ENCODE measurements around the gene TMEM39A. TPM values are rescaled to one million over a fixed set of nuclear protein-coding genes. Genes with fewer than 3 reads are reported as not detected.

Gene TMEM39A
- total and polyA plus RNA-seq, 4 donors, result 4.7 to 69.2 (median 17.5) TPM

DNA sequence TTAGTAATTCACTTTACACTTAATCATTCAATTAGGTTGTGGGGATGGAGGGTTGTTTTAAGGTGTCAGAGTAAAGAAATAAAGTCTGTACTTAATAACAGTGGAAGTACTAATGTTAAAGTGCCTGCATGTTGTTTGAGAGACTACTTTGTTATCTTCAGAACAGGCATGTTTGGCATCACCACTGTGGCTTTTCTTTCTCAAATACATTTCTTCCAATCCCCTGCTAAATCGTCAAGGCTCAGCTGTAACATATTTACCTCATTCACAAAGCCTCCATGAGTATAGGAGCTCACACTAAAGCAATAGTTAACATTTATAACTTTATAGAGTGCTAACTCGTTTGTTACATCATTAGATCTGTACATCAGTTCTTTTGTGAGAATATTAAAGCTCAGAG, 37.5 kb upstream of the TMEM39A start:
- WGBS, result 57% methylated on average over 2 of the region's 2 CpGs
- Histone ChIP-seq H3K9me3 (ENCODE audit: control insufficient read depth in 4 of 4, low read length in 3 of 4) (no peaks in the 10 kb centered on the region), H3K27me3 (ENCODE audit: control insufficient read depth in 4 of 4, insufficient read depth in 4 of 4, low read length in 3 of 4) (no peaks in the 10 kb centered on the region), H3K9ac (ENCODE audit: low read depth in 1 of 2, low read length in 2 of 2) (no peak overlapping the region), H3K4me1 (ENCODE audit: control insufficient read depth in 4 of 4, insufficient read depth in 4 of 4, low read length in 3 of 4) (peaks cover 2 to 34% (median 22%) of the 10 kb centered on the region in 4 donors), H3K27ac (ENCODE audit: low read depth in 1 of 2, low read length in 2 of 2) (no peak overlapping the region), H3K36me3 (ENCODE audit: control insufficient read depth in 4 of 4, insufficient read depth in 3 of 4, low read depth in 1 of 4, low read length in 3 of 4) (peaks cover 4 to 18% (median 6%) of the 10 kb centered on the region in 4 donors), H3K4me3 (ENCODE audit: low read depth in 1 of 3, low read length in 3 of 3) (no peak overlapping the region)
- TF ChIP-seq TAF1 (conservative IDR thresholded peaks at IDR 0.05), result no peak
- TF ChIP-seq YY1 (IDR thresholded peaks at IDR 0.05), result no peak
- no peak for DNase-seq (ENCODE audit: low spot score)

DNA sequence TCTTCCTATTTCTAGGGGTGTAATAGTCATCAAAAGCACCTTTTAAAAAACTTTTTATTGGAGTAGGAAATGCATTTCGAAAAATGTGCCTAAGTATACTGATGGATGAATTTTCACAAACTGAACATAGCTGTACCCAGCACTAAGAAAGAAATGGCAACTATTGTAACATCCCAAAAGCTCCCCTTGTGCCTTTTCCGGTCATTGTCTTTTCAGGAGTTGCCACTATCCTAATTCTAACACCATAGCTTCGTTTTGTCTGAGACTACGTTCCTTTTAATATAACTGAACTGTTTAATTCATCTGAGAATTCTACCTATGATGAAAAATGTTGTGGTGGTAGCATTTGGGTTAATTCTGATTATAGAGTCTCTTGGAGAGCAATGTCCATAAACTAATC, 36.9 kb upstream of the TMEM39A start:
- peaks cover 2 to 34% (median 22%) of the 10 kb centered on the region in 4 donors for H3K4me1 ChIP-seq (ENCODE audit: control insufficient read depth in 4 of 4, insufficient read depth in 4 of 4, low read length in 3 of 4)
- H3K9me3 ChIP-seq (ENCODE audit: control insufficient read depth in 4 of 4, low read length in 3 of 4), result no peaks in the 10 kb centered on the region
- 89% methylated on average over 4 of the region's 4 CpGs for WGBS
- no peak overlapping the region for H3K9ac ChIP-seq (ENCODE audit: low read depth in 1 of 2, low read length in 2 of 2)
- H3K27ac ChIP-seq (ENCODE audit: low read depth in 1 of 2, low read length in 2 of 2), result no peak overlapping the region
- no peak for DNase-seq (ENCODE audit: low spot score)
- no peak overlapping the region for H3K4me3 ChIP-seq (ENCODE audit: low read depth in 1 of 3, low read length in 3 of 3)
- no peaks in the 10 kb centered on the region for H3K27me3 ChIP-seq (ENCODE audit: control insufficient read depth in 4 of 4, insufficient read depth in 4 of 4, low read length in 3 of 4)
- TF ChIP-seq JUND (IDR thresholded peaks at IDR 0.05) (no peak), HNF4G (IDR thresholded peaks at IDR 0.05) (no peak), MAX (IDR thresholded peaks at IDR 0.05) (no peak), FOXA1 (IDR thresholded peaks at IDR 0.05) (no peak), EGR1 (IDR thresholded peaks at IDR 0.05; ENCODE audit: low read depth in 2 of 2) (no peak)
- TF ChIP-seq, protein P1, sequence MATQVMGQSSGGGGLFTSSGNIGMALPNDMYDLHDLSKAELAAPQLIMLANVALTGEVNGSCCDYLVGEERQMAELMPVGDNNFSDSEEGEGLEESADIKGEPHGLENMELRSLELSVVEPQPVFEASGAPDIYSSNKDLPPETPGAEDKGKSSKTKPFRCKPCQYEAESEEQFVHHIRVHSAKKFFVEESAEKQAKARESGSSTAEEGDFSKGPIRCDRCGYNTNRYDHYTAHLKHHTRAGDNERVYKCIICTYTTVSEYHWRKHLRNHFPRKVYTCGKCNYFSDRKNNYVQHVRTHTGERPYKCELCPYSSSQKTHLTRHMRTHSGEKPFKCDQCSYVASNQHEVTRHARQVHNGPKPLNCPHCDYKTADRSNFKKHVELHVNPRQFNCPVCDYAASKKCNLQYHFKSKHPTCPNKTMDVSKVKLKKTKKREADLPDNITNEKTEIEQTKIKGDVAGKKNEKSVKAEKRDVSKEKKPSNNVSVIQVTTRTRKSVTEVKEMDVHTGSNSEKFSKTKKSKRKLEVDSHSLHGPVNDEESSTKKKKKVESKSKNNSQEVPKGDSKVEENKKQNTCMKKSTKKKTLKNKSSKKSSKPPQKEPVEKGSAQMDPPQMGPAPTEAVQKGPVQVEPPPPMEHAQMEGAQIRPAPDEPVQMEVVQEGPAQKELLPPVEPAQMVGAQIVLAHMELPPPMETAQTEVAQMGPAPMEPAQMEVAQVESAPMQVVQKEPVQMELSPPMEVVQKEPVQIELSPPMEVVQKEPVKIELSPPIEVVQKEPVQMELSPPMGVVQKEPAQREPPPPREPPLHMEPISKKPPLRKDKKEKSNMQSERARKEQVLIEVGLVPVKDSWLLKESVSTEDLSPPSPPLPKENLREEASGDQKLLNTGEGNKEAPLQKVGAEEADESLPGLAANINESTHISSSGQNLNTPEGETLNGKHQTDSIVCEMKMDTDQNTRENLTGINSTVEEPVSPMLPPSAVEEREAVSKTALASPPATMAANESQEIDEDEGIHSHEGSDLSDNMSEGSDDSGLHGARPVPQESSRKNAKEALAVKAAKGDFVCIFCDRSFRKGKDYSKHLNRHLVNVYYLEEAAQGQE (IDR thresholded peaks at IDR 0.05), result no peak
- TF ChIP-seq, protein P2, sequence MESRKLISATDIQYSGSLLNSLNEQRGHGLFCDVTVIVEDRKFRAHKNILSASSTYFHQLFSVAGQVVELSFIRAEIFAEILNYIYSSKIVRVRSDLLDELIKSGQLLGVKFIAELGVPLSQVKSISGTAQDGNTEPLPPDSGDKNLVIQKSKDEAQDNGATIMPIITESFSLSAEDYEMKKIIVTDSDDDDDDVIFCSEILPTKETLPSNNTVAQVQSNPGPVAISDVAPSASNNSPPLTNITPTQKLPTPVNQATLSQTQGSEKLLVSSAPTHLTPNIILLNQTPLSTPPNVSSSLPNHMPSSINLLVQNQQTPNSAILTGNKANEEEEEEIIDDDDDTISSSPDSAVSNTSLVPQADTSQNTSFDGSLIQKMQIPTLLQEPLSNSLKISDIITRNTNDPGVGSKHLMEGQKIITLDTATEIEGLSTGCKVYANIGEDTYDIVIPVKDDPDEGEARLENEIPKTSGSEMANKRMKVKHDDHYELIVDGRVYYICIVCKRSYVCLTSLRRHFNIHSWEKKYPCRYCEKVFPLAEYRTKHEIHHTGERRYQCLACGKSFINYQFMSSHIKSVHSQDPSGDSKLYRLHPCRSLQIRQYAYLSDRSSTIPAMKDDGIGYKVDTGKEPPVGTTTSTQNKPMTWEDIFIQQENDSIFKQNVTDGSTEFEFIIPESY (IDR thresholded peaks at IDR 0.05), result no peak
- H3K36me3 ChIP-seq (ENCODE audit: control insufficient read depth in 4 of 4, insufficient read depth in 3 of 4, low read depth in 1 of 4, low read length in 3 of 4), result peaks cover 3 to 13% (median 4%) of the 10 kb centered on the region in 4 donors

- Histone ChIP-seq H3K4me1 (ENCODE audit: control insufficient read depth in 4 of 4, insufficient read depth in 4 of 4, low read length in 3 of 4) (peaks cover 2 to 34% (median 22%) of the 10 kb centered on the region in 4 donors), H3K9ac (ENCODE audit: low read depth in 1 of 2, low read length in 2 of 2) (peak within 1 kb of the TSS; percentile 95 to 100), H3K27ac (ENCODE audit: low read depth in 1 of 2, low read length in 2 of 2) (peak within 1 kb of the TSS; percentile 90 to 98), H3K9me3 (ENCODE audit: control insufficient read depth in 4 of 4, low read length in 3 of 4) (no peaks in the 10 kb centered on the region), H3K4me3 (ENCODE audit: low read depth in 1 of 3, low read length in 3 of 3) (peak within 1 kb of the TSS; percentile 79 to 100 (median 92)), H3K27me3 (ENCODE audit: control insufficient read depth in 4 of 4, insufficient read depth in 4 of 4, low read length in 3 of 4) (no peaks in the 10 kb centered on the region), H3K36me3 (ENCODE audit: control insufficient read depth in 4 of 4, insufficient read depth in 3 of 4, low read depth in 1 of 4, low read length in 3 of 4) (peaks cover 0 to 2% (median under 1%) of the 10 kb centered on the region in 4 donors)
- peak; percentile 96 for DNase-seq (ENCODE audit: low spot score)
- under 1% methylated on average over 58 of the region's 58 CpGs for WGBS
- TF ChIP-seq YY1 (IDR thresholded peaks at IDR 0.05) (peak; percentile 72), HNF4A (conservative IDR thresholded peaks at IDR 0.05) (peak; percentile 77 to 86), SP1 (IDR thresholded peaks at IDR 0.05) (peak; percentile 89), GABPA (IDR thresholded peaks at IDR 0.05 in 1 of 2, conservative IDR thresholded peaks at IDR 0.05 in 1 of 2) (peak; percentile 95 to 99), MAX (IDR thresholded peaks at IDR 0.05) (peak; percentile 90), RXRA (IDR thresholded peaks at IDR 0.05) (peak; percentile 85 to 95), RAD21 (IDR thresholded peaks at IDR 0.05) (peak in 1 of 2 donors; percentile 49), ATF3 (IDR thresholded peaks at IDR 0.05) (no peak)
- TF ChIP-seq, protein P1 (IDR thresholded peaks at IDR 0.05), result peak; percentile 73
These were observed 35.0 kb upstream of the TMEM39A start, which contains the start of gene TIMMDC1 for GRCh38 chr3:119498186-119499011. Gene TIMMDC1 (plus strand): TSS chr3:119498547. CDS start chr3:119498734, 187 bp downstream.

Measured in liver (tissue), 9 donors.